SU-DHL-6 (cell line): ENCODE measurements around the gene NFIX.

Experiments
- H2AFZ ChIP-seq: fragments of 200-600 bp; sonication (generic); 2 replicates; pipeline ENCODE4 v1.6.1; 2014; ENCODE audit warnings: low read depth, mild to moderate bottlenecking, moderate library complexity, mixed read lengths, antibody characterized with exemption, low read length; ENCODE audit not compliant: severe bottlenecking
- H3F3A ChIP-seq: fragments of 200-600 bp; shearing (Covaris generic); 2 replicates; pipeline ENCODE4 v1.6.0; 2016; ENCODE audit warnings: antibody characterized with exemption, mild to moderate bottlenecking; ENCODE audit not compliant: insufficient read depth
- H3K27ac ChIP-seq: fragments of 200-600 bp; sonication (generic); 2 replicates; pipeline ENCODE4 v1.5.1; 2016; ENCODE audit warnings: low read depth, mild to moderate bottlenecking, low read length, moderate library complexity, mixed read lengths
- H3K27me3 ChIP-seq: fragments of 200-600 bp; sonication (generic), shearing (Covaris generic); 2 replicates; pipeline ENCODE4 v1.6.0; 2014; ENCODE audit warnings: mild to moderate bottlenecking, low read length
- H3K36me3 ChIP-seq: fragments of 200-600 bp; sonication (generic); 2 replicates; pipeline ENCODE4 v1.6.1; 2014; ENCODE audit warnings: mild to moderate bottlenecking, low read length, mixed read lengths
- H3K4me2 ChIP-seq: fragments of 300-600, 200-600 bp; shearing (Covaris generic), sonication (generic); 2 replicates; pipeline ENCODE4 v1.6.0; 2014; ENCODE audit warnings: low read length, low read depth, mild to moderate bottlenecking; ENCODE audit not compliant: poor library complexity, severe bottlenecking
- H3K4me3 ChIP-seq: fragments of 200-600 bp; sonication (generic); 2 replicates; pipeline ENCODE4 v1.5.1; 2014; ENCODE audit warnings: antibody characterized with exemption, low read length, mild to moderate bottlenecking, mixed read lengths; ENCODE audit not compliant: insufficient read depth, poor library complexity, severe bottlenecking
- H3K79me2 ChIP-seq: fragments of 200-600 bp; sonication (generic); 2 replicates; pipeline ENCODE4 v1.6.1; 2014; ENCODE audit warnings: mild to moderate bottlenecking, low read length, moderate library complexity; ENCODE audit not compliant: insufficient read depth
- H3K9ac ChIP-seq: fragments of 200-600 bp; sonication (generic); 2 replicates; pipeline ENCODE4 v1.7.0; 2014; ENCODE audit warnings: mild to moderate bottlenecking, low read length
- H3K9me2 ChIP-seq: fragments of 200-600 bp; sonication (generic); replicated peaks from 2 replicates; pipeline ENCODE4 v1.6.1; 2014; ENCODE audit warnings: low read length; ENCODE audit not compliant: insufficient read depth
- H3K9me3 ChIP-seq: fragments of 200-600 bp; sonication (generic); 2 replicates; pipeline ENCODE4 v1.6.1; 2014; ENCODE audit warnings: low read length, mixed read lengths; ENCODE audit not compliant: insufficient read depth
- H4K20me1 ChIP-seq: fragments of 200-600 bp; sonication (generic); 2 replicates; pipeline ENCODE4 v1.6.1; 2014; ENCODE audit warnings: low read depth, mild to moderate bottlenecking, antibody characterized with exemption, low read length, moderate library complexity, mixed read lengths
- EZH2phosphoT487 ChIP-seq: fragments of 200-600 bp; sonication (generic), shearing (Covaris generic); conservative IDR thresholded peaks from 2 replicates; pipeline ENCODE4 v1.6.1; 2018; ENCODE audit warnings: mild to moderate bottlenecking, antibody characterized with exemption, low read length, moderate library complexity, mixed read lengths
- TF ChIP-seq, protein P1 (sequence below): fragments of 200-600 bp; sonication (generic); IDR thresholded peaks from one replicate; pipeline ENCODE4 v1.5.1; 2017; ENCODE audit warnings: antibody characterized with exemption, mild to moderate bottlenecking, low read length, moderate library complexity; ENCODE audit not compliant: insufficient read depth, poor library complexity, severe bottlenecking

Gene NFIX

GRCh38 chr19:12992729-12993128 is 2.5 kb upstream of the NFIX start:
- H3K9ac ChIP-seq = no peak overlapping the region
- no peaks in the 10 kb centered on the region for H3K27me3 ChIP-seq
- H3K4me3 ChIP-seq = no peak overlapping the region
- no peaks in the 10 kb centered on the region for H3K36me3 ChIP-seq
- no peak overlapping the region for H3K27ac ChIP-seq
- TF ChIP-seq EZH2phosphoT487 = no peak
- TF ChIP-seq, protein P1, sequence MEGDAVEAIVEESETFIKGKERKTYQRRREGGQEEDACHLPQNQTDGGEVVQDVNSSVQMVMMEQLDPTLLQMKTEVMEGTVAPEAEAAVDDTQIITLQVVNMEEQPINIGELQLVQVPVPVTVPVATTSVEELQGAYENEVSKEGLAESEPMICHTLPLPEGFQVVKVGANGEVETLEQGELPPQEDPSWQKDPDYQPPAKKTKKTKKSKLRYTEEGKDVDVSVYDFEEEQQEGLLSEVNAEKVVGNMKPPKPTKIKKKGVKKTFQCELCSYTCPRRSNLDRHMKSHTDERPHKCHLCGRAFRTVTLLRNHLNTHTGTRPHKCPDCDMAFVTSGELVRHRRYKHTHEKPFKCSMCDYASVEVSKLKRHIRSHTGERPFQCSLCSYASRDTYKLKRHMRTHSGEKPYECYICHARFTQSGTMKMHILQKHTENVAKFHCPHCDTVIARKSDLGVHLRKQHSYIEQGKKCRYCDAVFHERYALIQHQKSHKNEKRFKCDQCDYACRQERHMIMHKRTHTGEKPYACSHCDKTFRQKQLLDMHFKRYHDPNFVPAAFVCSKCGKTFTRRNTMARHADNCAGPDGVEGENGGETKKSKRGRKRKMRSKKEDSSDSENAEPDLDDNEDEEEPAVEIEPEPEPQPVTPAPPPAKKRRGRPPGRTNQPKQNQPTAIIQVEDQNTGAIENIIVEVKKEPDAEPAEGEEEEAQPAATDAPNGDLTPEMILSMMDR = no peak
- no peak overlapping the region for H3K4me2 ChIP-seq
- no peaks in the 10 kb centered on the region for H3K79me2 ChIP-seq
- H2AFZ ChIP-seq = no peak overlapping the region
- no peaks in the 10 kb centered on the region for H3F3A ChIP-seq
- H4K20me1 ChIP-seq = no peaks in the 10 kb centered on the region
- no peaks in the 10 kb centered on the region for H3K9me3 ChIP-seq
- no peaks in the 10 kb centered on the region for H3K9me2 ChIP-seq

DNA sequence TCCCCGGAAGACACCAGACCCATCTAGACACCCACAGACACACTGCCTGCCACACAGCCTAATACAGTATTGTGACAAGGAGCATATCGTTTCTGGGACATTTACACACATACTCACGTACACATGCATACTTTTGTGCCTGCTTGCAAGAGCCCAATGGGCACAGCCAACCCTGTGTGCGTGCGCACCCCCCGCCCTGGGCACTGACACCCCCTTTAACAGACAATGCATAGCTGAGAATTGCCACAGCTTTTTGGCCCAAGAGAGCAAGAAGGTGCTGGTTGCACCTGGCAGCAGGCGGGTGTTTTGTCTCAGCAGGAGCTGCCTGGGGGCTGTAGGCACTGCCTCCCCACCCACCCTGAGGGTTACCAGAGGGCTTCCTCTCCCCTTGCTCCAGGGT is 1.7 kb upstream of the NFIX start:
- Histone ChIP-seq H3F3A (no peaks in the 10 kb centered on the region), H3K9me2 (no peaks in the 10 kb centered on the region), H3K9me3 (no peaks in the 10 kb centered on the region), H2AFZ (no peak overlapping the region), H3K27me3 (no peaks in the 10 kb centered on the region), H4K20me1 (no peaks in the 10 kb centered on the region), H3K4me3 (no peak overlapping the region), H3K36me3 (no peaks in the 10 kb centered on the region), H3K27ac (no peak overlapping the region), H3K9ac (no peak overlapping the region), H3K79me2 (no peaks in the 10 kb centered on the region), H3K4me2 (no peak overlapping the region)
- no peak for TF ChIP-seq EZH2phosphoT487
- TF ChIP-seq, protein P1 = no peak

DNA sequence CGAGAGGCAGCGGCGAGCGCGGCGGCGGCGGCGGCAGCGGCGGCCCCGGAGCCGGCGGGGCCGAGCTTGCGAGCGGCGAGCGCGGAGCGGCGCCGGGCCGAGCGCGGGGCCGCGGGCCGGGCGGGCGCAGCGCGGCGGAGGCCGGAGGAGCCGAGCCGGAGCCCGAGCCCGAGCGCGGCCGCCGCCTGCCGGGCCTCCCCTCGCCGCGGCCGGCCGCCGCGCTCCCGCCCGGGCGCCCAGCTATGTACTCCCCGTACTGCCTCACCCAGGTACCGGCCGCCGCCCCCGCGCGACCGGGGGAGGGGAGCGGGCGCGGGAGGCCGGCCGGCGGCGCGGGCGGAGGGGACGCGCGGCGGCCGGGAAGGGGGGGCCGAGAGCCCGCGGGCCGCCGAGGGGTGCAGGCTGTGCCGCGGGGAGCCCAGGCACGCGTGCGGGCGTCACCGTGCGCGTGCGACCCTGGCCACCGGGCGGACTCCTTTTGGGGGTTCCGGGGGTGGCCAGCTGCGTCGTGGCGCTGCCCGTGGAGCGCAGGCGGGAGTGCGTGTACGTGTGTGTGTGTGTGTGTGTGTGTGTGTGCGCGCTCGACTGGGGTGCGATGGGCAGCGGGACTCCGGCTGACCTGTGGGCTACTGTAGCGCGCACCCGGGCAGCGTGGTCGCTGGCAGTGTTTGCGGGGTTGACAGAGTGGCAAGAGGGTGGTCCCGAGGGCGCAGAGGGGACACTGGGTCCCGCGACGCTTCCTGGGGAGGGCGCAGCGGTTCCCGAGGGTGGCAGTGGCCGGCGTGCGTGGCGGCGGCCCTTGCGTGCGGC is 526 bp downstream of the NFIX start:
- H3K36me3 ChIP-seq = no peaks in the 10 kb centered on the region
- no peaks in the 10 kb centered on the region for H3K9me3 ChIP-seq
- H4K20me1 ChIP-seq = no peaks in the 10 kb centered on the region
- H3K27ac ChIP-seq = no peak overlapping the region
- TF ChIP-seq, protein P1 = no peak
- TF ChIP-seq EZH2phosphoT487 = no peak
- no peaks in the 10 kb centered on the region for H3F3A ChIP-seq
- H3K9ac ChIP-seq = no peak overlapping the region
- H3K4me3 ChIP-seq = no peak overlapping the region
- peak overlapping the region; percentile 10 for H3K4me2 ChIP-seq
- H3K9me2 ChIP-seq = no peaks in the 10 kb centered on the region
- H2AFZ ChIP-seq = no peak overlapping the region
- no peaks in the 10 kb centered on the region for H3K79me2 ChIP-seq
- no peaks in the 10 kb centered on the region for H3K27me3 ChIP-seq
